ENCODE data around the gene URB2.

URB2 gene

GRCh38 chr1:229661022-229661877 is 35.2 kb downstream of the URB2 start:
- TF ChIP-seq CTCF (conservative IDR thresholded peaks at IDR 0.05; ENCODE audit: low read length) = peak; percentile 90
- no peak overlapping the region for H3K4me3 ChIP-seq (ENCODE audit: low read length)
- peak; percentile 68 for DNase-seq (ENCODE audit: low read depth)

- no peak for DNase-seq (ENCODE audit: low read depth)
These were observed 35.9 kb downstream of the URB2 start for GRCh38 chr1:229661897-229662296.

GRCh38 chr1:229664133-229664689 is 38.2 kb downstream of the URB2 start:
- no peak overlapping the region for H3K4me3 ChIP-seq (ENCODE audit: low read length)
- no peak for DNase-seq (ENCODE audit: low read depth)
- TF ChIP-seq CTCF (conservative IDR thresholded peaks at IDR 0.05; ENCODE audit: low read length) = no peak

More at GRCh38 chr1:229661897-229662296, 35.9 kb downstream of the URB2 start:
- H3K4me3 ChIP-seq (ENCODE audit: low read length) = no peak overlapping the region
- TF ChIP-seq CTCF (conservative IDR thresholded peaks at IDR 0.05; ENCODE audit: low read length) = no peak

GRCh38 chr1:229665912-229666558 is 40.0 kb downstream of the URB2 start:
- H3K4me3 ChIP-seq (ENCODE audit: low read length) = no peak overlapping the region
- TF ChIP-seq CTCF (conservative IDR thresholded peaks at IDR 0.05; ENCODE audit: low read length) = no peak
- DNase-seq (ENCODE audit: low read depth) = no peak

- DNase-seq (ENCODE audit: low read depth) = no peak
These were observed 40.5 kb downstream of the URB2 start for GRCh38 chr1:229666585-229666984.

GRCh38 chr1:229669333-229669732 is 43.3 kb downstream of the URB2 start:
- no peak for DNase-seq (ENCODE audit: low read depth)
- H3K4me3 ChIP-seq (ENCODE audit: low read length) = no peak overlapping the region
- TF ChIP-seq CTCF (conservative IDR thresholded peaks at IDR 0.05; ENCODE audit: low read length) = no peak

More at GRCh38 chr1:229666585-229666984, 40.5 kb downstream of the URB2 start:
- no peak for TF ChIP-seq CTCF (conservative IDR thresholded peaks at IDR 0.05; ENCODE audit: low read length)
- no peak overlapping the region for H3K4me3 ChIP-seq (ENCODE audit: low read length)
